Measurements from ENCODE around the gene TASP1. TPM values are rescaled to one million over a fixed set of nuclear protein-coding genes. Genes with fewer than 3 reads are reported as not detected.
A peak's percentile ranks its signal among the peaks of the same experiment; 100 is the strongest.

Gene TASP1
- total RNA-seq, 6 experiments from 2014 or later = 2.5 to 6.1 (median 4.3) TPM

GRCh38 chr20:13356591-13356990 lies 282.1 kb downstream of the TASP1 start:
- Histone ChIP-seq H3K36me3 (no peaks in the 10 kb centered on the region), H3K9me3 (no peaks in the 10 kb centered on the region), H3K27ac (no peak overlapping the region), H3K4me3 (no peak overlapping the region), H3K4me1 (no peaks in the 10 kb centered on the region), H3K27me3 (no peaks in the 10 kb centered on the region)
- intact Hi-C loops (cut with DNase I) = no loop called here
- TF ChIP-seq CTCF (IDR thresholded peaks at IDR 0.05) = no peak
- DNase-seq (no peak), ATAC-seq (no peak)

GRCh38 chr20:13355941-13356486 lies 282.7 kb downstream of the TASP1 start:
- no peak overlapping the region for H3K4me3 ChIP-seq
- H3K36me3 ChIP-seq = no peaks in the 10 kb centered on the region
- ATAC-seq = no peak
- H3K9me3 ChIP-seq = no peaks in the 10 kb centered on the region
- intact Hi-C loops (cut with DNase I) = no loop called here
- H3K4me1 ChIP-seq = no peaks in the 10 kb centered on the region
- no peak for DNase-seq
- no peaks in the 10 kb centered on the region for H3K27me3 ChIP-seq
- TF ChIP-seq CTCF (IDR thresholded peaks at IDR 0.05) (no peak), POLR2A (IDR thresholded peaks at IDR 0.05) (no peak)
- H3K27ac ChIP-seq = no peak overlapping the region

- H3K9me3 ChIP-seq = no peaks in the 10 kb centered on the region
- H3K27me3 ChIP-seq = no peaks in the 10 kb centered on the region
- ATAC-seq = peak in 2 of 4 donors; percentile 25 to 40
- no peaks in the 10 kb centered on the region for H3K36me3 ChIP-seq
- TF ChIP-seq CTCF (IDR thresholded peaks at IDR 0.05) = no peak
- DNase-seq = no peak
- H3K4me1 ChIP-seq = no peaks in the 10 kb centered on the region
- H3K4me3 ChIP-seq = no peak overlapping the region
- 59% methylated on average over 2 of the region's 3 CpGs for WGBS (ENCODE audit: insufficient coverage, low coverage, low lambda C conversion rate, missing lambda C conversion rate)
- intact Hi-C loops (cut with DNase I) = no loop called here
- no peak overlapping the region for H3K27ac ChIP-seq
Observed at GRCh38 chr20:13355411-13355810, 283.3 kb downstream of the TASP1 start.

DNA sequence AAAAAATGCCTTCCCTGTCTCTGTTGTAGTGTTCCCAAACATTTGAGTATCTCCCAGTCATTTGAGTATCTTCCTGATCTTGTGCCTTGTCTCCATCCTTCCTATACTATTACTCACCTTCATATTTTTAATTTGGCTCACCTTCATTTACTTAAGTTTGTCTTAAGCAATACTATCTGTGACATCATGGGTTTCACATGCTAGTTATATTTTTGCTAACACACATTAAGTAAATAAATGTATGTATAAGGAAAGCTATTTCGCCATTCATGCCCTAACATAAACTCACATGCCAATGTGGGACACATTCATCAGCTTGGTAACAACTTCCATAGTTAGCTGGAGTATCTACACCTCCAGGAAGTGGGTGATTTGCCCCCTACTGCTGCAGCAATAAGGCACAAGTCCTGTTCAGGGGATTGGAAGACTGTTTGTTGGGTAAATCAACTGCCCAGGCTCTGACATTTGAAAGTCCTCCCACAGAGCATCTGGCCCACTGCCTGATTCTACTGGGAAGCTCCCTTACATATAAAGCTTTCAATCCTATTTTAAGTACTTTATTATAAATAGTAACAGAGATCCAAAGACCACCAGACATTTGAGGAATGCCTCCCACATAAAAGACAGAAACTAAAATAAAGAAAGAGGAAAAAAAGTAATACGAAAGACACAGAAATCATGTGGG lies 285.3 kb downstream of the TASP1 start:
- 74% methylated on average over 2 of the region's 2 CpGs for WGBS (ENCODE audit: insufficient coverage, low coverage, low lambda C conversion rate, missing lambda C conversion rate)
- no peak for DNase-seq
- Histone ChIP-seq H3K27ac (no peak overlapping the region), H3K9me3 (no peaks in the 10 kb centered on the region), H3K4me1 (no peaks in the 10 kb centered on the region), H3K4me3 (no peak overlapping the region), H3K27me3 (no peaks in the 10 kb centered on the region), H3K36me3 (no peaks in the 10 kb centered on the region)
- intact Hi-C loops (cut with DNase I) = no loop called here
- ATAC-seq = no peak
- TF ChIP-seq POLR2A (IDR thresholded peaks at IDR 0.05) (no peak), CTCF (IDR thresholded peaks at IDR 0.05) (no peak)

DNA sequence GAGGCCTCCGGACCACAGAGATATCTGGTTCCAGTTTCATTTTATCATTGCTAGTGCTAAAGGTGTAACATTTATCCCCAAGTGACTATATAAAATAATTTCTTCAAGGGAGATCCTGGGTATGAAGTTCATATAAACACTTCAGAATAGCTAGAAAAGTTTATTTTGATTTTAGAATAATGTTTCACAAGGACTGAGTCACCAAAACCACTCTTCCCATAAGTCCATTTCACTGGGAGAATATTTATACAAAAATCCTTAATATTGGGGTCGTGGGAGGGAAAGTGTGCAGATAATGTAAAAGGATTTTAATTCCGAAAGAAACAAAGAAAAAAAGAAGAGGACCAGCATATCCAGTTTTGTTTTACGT lies 289.5 kb downstream of the TASP1 start:
- H3K4me1 ChIP-seq = no peaks in the 10 kb centered on the region
- H3K9me3 ChIP-seq = no peaks in the 10 kb centered on the region
- H3K27ac ChIP-seq = no peak overlapping the region
- no peaks in the 10 kb centered on the region for H3K36me3 ChIP-seq
- ATAC-seq (no peak), DNase-seq (no peak)
- no peak for TF ChIP-seq POLR2A (IDR thresholded peaks at IDR 0.05)
- no peak for TF ChIP-seq CTCF (IDR thresholded peaks at IDR 0.05)
- intact Hi-C loops (cut with DNase I) = no loop called here
- WGBS (ENCODE audit: insufficient coverage, low coverage, low lambda C conversion rate, missing lambda C conversion rate) = 86% methylated on average over 4 of the region's 4 CpGs
- no peaks in the 10 kb centered on the region for H3K27me3 ChIP-seq
- H3K4me3 ChIP-seq = no peak overlapping the region
